ENCODE measurements around the gene WDR20. TPM values are rescaled to one million over a fixed set of nuclear protein-coding genes. Genes with fewer than 3 reads are reported as not detected.

The WDR20 gene
- total RNA-seq, 2 experiments from 2014 or later = 28.3 to 31.9 TPM

- H3K36me3 Mint-ChIP-seq (ENCODE audit: low read depth) = peaks cover 3% of the 10 kb centered on the region
- no peak overlapping the region for H3K27ac Mint-ChIP-seq
- DNase-seq = no peak
- H3K4me1 Mint-ChIP-seq = peaks cover 38% of the 10 kb centered on the region
- POLR2A ChIA-PET = interaction anchor here (0.9 to 1.0 kb wide), 2 partner anchors 8 to 11 kb away, joined by 3 read pairs; no protein-coding TSS in a partner anchor
- CTCF ChIA-PET = no interaction called here
- no peaks in the 10 kb centered on the region for H3K9me3 Mint-ChIP-seq
- no peak overlapping the region for H3K4me3 Mint-ChIP-seq
- no peaks in the 10 kb centered on the region for H3K27me3 Mint-ChIP-seq
Observed at GRCh38 chr14:102182190-102182589, 42.5 kb downstream of the WDR20 start.

GRCh38 chr14:102182936-102183619, 43.4 kb downstream of the WDR20 start:
- Mint-ChIP-seq H3K4me3 (no peak overlapping the region), H3K36me3 (ENCODE audit: low read depth) (peaks cover 3% of the 10 kb centered on the region), H3K27ac (no peak overlapping the region), H3K4me1 (peaks cover 36% of the 10 kb centered on the region), H3K27me3 (no peaks in the 10 kb centered on the region), H3K9me3 (no peaks in the 10 kb centered on the region)
- no peak for DNase-seq
- CTCF ChIA-PET = no interaction called here
- POLR2A ChIA-PET = no interaction called here

DNA sequence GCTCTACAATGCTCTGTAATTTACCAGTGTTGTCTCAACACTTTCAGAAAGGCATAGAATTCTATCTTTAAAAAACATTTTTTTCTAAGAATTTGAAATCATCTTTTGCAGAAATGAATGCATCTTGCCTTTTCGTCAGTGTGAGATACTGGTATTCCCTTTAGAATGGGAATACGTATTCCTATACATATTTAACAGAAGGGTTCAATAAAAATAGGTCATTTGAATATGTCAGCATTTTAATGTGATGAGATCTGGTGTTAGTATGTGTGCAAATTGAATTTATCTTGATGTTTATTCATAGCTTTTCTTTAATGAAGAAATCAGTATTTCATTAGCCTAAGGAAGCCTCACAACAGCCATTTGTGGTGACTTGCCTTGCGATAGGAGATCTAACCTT, 44.2 kb downstream of the WDR20 start:
- peaks cover 3% of the 10 kb centered on the region for H3K36me3 Mint-ChIP-seq (ENCODE audit: low read depth)
- no peak for DNase-seq
- ChIA-PET POLR2A (no interaction called here), CTCF (interaction anchor here (1.2 kb wide), 1 partner anchor 19 kb away, joined by 3 read pairs; no protein-coding TSS in a partner anchor)
- no peak overlapping the region for H3K27ac Mint-ChIP-seq
- no peaks in the 10 kb centered on the region for H3K9me3 Mint-ChIP-seq
- H3K4me3 Mint-ChIP-seq = no peak overlapping the region
- H3K27me3 Mint-ChIP-seq = no peaks in the 10 kb centered on the region
- H3K4me1 Mint-ChIP-seq = peaks cover 36% of the 10 kb centered on the region

- DNase-seq = no peak
- no peaks in the 10 kb centered on the region for H3K9me3 Mint-ChIP-seq
- no peaks in the 10 kb centered on the region for H3K27me3 Mint-ChIP-seq
- H3K4me1 Mint-ChIP-seq = peaks cover 36% of the 10 kb centered on the region
- ChIA-PET CTCF (interaction anchor here (1.2 kb wide), 1 partner anchor 20 kb away, joined by 3 read pairs; no protein-coding TSS in a partner anchor), POLR2A (no interaction called here)
- peaks cover 3% of the 10 kb centered on the region for H3K36me3 Mint-ChIP-seq (ENCODE audit: low read depth)
- H3K27ac Mint-ChIP-seq = no peak overlapping the region
- H3K4me3 Mint-ChIP-seq = no peak overlapping the region
Observed at GRCh38 chr14:102184316-102185035, 44.8 kb downstream of the WDR20 start.

- DNase-seq = no peak
- peaks cover 2% of the 10 kb centered on the region for H3K36me3 Mint-ChIP-seq (ENCODE audit: low read depth)
- no peaks in the 10 kb centered on the region for H3K9me3 Mint-ChIP-seq
- H3K27ac Mint-ChIP-seq = no peak overlapping the region
- peaks cover 39% of the 10 kb centered on the region for H3K4me1 Mint-ChIP-seq
- CTCF ChIA-PET = no interaction called here
- no peaks in the 10 kb centered on the region for H3K27me3 Mint-ChIP-seq
- POLR2A ChIA-PET = no interaction called here
- no peak overlapping the region for H3K4me3 Mint-ChIP-seq
Observed at GRCh38 chr14:102185360-102185759, 45.7 kb downstream of the WDR20 start.

DNA sequence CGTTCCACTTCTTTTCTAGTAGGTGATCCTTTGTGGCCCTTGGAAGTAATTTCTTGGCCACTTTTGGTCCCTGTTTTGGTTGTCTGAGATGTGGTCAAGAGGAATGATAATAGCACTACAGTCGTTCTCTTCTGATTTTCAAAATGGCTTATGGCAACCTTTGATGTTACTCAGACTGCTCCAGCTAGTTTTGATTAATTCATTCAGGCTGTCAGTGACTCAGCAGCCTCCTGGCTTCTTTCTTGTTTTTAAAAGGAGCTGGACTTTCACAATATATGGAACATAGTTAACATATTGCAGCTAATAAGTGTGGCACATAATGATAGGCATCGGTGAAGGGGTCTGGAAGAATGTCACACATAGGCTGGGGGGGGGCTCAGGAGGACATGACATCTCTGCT, 47.3 kb downstream of the WDR20 start:
- no peak for DNase-seq
- Mint-ChIP-seq H3K4me3 (no peak overlapping the region), H3K27ac (no peak overlapping the region), H3K36me3 (ENCODE audit: low read depth) (no peaks in the 10 kb centered on the region), H3K27me3 (no peaks in the 10 kb centered on the region), H3K9me3 (no peaks in the 10 kb centered on the region), H3K4me1 (peaks cover 30% of the 10 kb centered on the region)
- POLR2A ChIA-PET = no interaction called here
- CTCF ChIA-PET = no interaction called here

GRCh38 chr14:102187568-102188001, 47.9 kb downstream of the WDR20 start:
- Mint-ChIP-seq H3K4me3 (no peak overlapping the region), H3K36me3 (ENCODE audit: low read depth) (no peaks in the 10 kb centered on the region), H3K4me1 (peaks cover 26% of the 10 kb centered on the region), H3K9me3 (no peaks in the 10 kb centered on the region), H3K27ac (no peak overlapping the region), H3K27me3 (no peaks in the 10 kb centered on the region)
- ChIA-PET CTCF (no interaction called here), POLR2A (interaction anchor here (0.8 kb wide), 1 partner anchor 48 kb away, joined by 3 read pairs; the partner anchor contains the start of gene WDR20)
- DNase-seq = no peak

- DNase-seq = no peak
- Mint-ChIP-seq H3K36me3 (ENCODE audit: low read depth) (no peaks in the 10 kb centered on the region), H3K27me3 (no peaks in the 10 kb centered on the region), H3K4me3 (no peak overlapping the region), H3K4me1 (peaks cover 23% of the 10 kb centered on the region), H3K27ac (no peak overlapping the region), H3K9me3 (no peaks in the 10 kb centered on the region)
- ChIA-PET POLR2A (interaction anchor here (0.8 kb wide), 1 partner anchor 48 kb away, joined by 3 read pairs; the partner anchor contains the start of gene WDR20), CTCF (no interaction called here)
Observed at GRCh38 chr14:102188187-102188586, 48.5 kb downstream of the WDR20 start.

- Mint-ChIP-seq H3K27ac (no peak overlapping the region), H3K9me3 (no peaks in the 10 kb centered on the region), H3K4me3 (no peak overlapping the region), H3K36me3 (ENCODE audit: low read depth) (peaks cover 2% of the 10 kb centered on the region), H3K27me3 (no peaks in the 10 kb centered on the region), H3K4me1 (peaks cover 6% of the 10 kb centered on the region)
- DNase-seq = no peak
- ChIA-PET CTCF (no interaction called here), POLR2A (interaction anchor here (1.3 kb wide), 1 partner anchor 8 kb away, joined by 3 read pairs; no protein-coding TSS in a partner anchor)
Observed at GRCh38 chr14:102189874-102190273, 50.2 kb downstream of the WDR20 start.

DNA sequence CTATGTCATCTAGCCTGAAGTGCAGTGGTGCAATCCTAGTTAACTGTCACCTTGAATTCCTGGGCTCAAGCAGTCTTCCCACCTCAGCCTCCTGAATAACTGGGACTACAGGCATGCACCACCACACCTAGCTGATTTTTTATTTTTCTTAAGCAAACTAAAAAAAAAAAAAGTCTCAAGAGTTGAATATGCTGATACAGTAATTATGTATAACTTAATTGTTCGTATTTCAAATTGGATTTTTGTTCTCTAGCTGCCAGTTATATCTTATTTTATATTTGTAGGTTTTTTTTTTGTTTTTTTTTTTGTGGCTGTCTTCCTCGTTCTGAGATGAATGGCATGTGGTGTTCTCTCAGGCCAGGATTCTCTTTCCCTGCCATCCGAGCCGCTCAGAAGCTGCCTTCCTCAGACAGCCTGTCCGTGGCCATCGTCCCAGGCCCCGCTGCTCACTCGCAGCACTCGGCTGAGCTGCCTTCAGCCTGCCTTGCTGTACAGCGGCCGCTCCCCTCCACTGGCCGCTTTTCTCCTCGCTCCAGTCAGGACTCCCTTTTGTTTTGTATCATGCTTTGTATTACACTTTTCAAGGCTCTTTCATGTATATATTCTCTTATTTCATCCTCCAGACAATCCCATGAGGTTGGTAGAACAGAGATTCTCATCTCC, 53.3 kb downstream of the WDR20 start:
- no peaks in the 10 kb centered on the region for H3K9me3 Mint-ChIP-seq
- H3K27ac Mint-ChIP-seq = no peak overlapping the region
- POLR2A ChIA-PET = no interaction called here
- H3K27me3 Mint-ChIP-seq = no peaks in the 10 kb centered on the region
- CTCF ChIA-PET = interaction anchor here (0.7 kb wide), 1 partner anchor 1012 kb away, joined by 3 read pairs; no protein-coding TSS in a partner anchor
- H3K4me1 Mint-ChIP-seq = peaks cover 3% of the 10 kb centered on the region
- H3K4me3 Mint-ChIP-seq = no peak overlapping the region
- no peak for DNase-seq
- peaks cover 27% of the 10 kb centered on the region for H3K36me3 Mint-ChIP-seq (ENCODE audit: low read depth)

DNA sequence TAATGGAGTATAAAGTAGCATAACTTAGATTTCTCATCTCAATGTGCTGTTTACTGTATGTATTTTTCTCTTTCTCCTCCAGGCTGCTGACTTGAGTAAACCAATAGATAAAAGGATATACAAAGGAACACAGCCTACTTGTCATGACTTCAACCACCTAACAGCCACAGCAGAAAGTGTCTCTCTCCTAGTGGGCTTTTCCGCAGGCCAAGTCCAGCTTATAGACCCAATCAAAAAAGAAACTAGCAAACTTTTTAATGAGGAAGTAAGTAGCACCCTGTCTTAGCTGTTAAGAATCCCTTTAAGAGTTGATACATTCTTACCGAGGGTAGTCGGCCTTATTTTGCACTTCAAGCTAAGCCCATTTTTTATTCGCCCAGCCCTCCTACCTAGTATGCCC, 55.2 kb downstream of the WDR20 start:
- no peaks in the 10 kb centered on the region for H3K9me3 Mint-ChIP-seq
- H3K4me1 Mint-ChIP-seq = peaks cover 9% of the 10 kb centered on the region

GRCh38 chr14:102195446-102195845, 55.7 kb downstream of the WDR20 start:
- H3K9me3 Mint-ChIP-seq = no peaks in the 10 kb centered on the region
- POLR2A ChIA-PET = no interaction called here
- CTCF ChIA-PET = interaction anchor here (1.3 to 1.6 kb wide), 2 partner anchors 100 to 119 kb away, joined by 4 read pairs; no protein-coding TSS in a partner anchor
- peaks cover 14% of the 10 kb centered on the region for H3K4me1 Mint-ChIP-seq
- H3K27me3 Mint-ChIP-seq = no peaks in the 10 kb centered on the region
- H3K27ac Mint-ChIP-seq = no peak overlapping the region
- no peak overlapping the region for H3K4me3 Mint-ChIP-seq
- H3K36me3 Mint-ChIP-seq (ENCODE audit: low read depth) = peaks cover 47% of the 10 kb centered on the region
- DNase-seq = no peak

More for the DNA sequence above, 55.2 kb downstream of the WDR20 start:
- H3K27ac Mint-ChIP-seq = no peak overlapping the region
- ChIA-PET POLR2A (no interaction called here), CTCF (interaction anchor here (1.3 to 1.6 kb wide), 2 partner anchors 99 to 119 kb away, joined by 4 read pairs; no protein-coding TSS in a partner anchor)
- no peak overlapping the region for H3K4me3 Mint-ChIP-seq
- no peak for DNase-seq
- H3K36me3 Mint-ChIP-seq (ENCODE audit: low read depth) = peaks cover 43% of the 10 kb centered on the region
- no peaks in the 10 kb centered on the region for H3K27me3 Mint-ChIP-seq

All from activated CD4-positive, alpha-beta memory T cell treated with anti-CD3 and anti-CD28 coated beads, Interleukin-2, amount 10 ng/mL, durations not matched to agents 7 days and 5 days (primary cell).